ENCODE measurements around the gene FHIT.
"Not testable (repeated sequence)": the region's sequence is repeated elsewhere in the genome, so short reads cannot be mapped to it uniquely, and the experiment has no call there.

The FHIT gene

GRCh38 chr3:61032991-61033390 is 218.3 kb downstream of the FHIT start:
- intact Hi-C loops (cut with DNase I), result no loop called here
- peak in 1 of 42 donors; percentile 9 for DNase-seq

GRCh38 chr3:61031503-61031902 is 219.7 kb downstream of the FHIT start:
- no peak for DNase-seq
- intact Hi-C loops (cut with DNase I), result no loop called here

GRCh38 chr3:61030469-61031035 is 220.7 kb downstream of the FHIT start:
- DNase-seq, result no peak
- intact Hi-C loops (cut with DNase I), result no loop called here

GRCh38 chr3:61029194-61029593 is 222.1 kb downstream of the FHIT start:
- no peak for DNase-seq
- intact Hi-C loops (cut with DNase I), result no loop called here

- intact Hi-C loops (cut with DNase I), result no loop called here
- DNase-seq, result no peak
Measured at GRCh38 chr3:61018807-61019206, 232.4 kb downstream of the FHIT start.

GRCh38 chr3:61017028-61017427 is 234.2 kb downstream of the FHIT start:
- DNase-seq; intact Hi-C loops (cut with DNase I): not testable (repeated sequence)

- no peak for DNase-seq
- intact Hi-C loops (cut with DNase I), result no loop called here
Measured at GRCh38 chr3:61015859-61016258, 235.4 kb downstream of the FHIT start.

GRCh38 chr3:61015408-61015807 is 235.8 kb downstream of the FHIT start:
- DNase-seq, result no peak
- intact Hi-C loops (cut with DNase I), result no loop called here

GRCh38 chr3:61008998-61009380 is 242.3 kb downstream of the FHIT start:
- intact Hi-C loops (cut with DNase I), result no loop called here
- DNase-seq, result peak in 20 of 42 donors; percentile 4 to 61 (median 26)

- intact Hi-C loops (cut with DNase I), result no loop called here
Measured at GRCh38 chr3:61008153-61008997, 242.9 kb downstream of the FHIT start.

GRCh38 chr3:61005591-61005990 is 245.7 kb downstream of the FHIT start:
- intact Hi-C loops (cut with DNase I), result no loop called here
- DNase-seq, result no peak

More at GRCh38 chr3:61008153-61008997, 242.9 kb downstream of the FHIT start:
- DNase-seq, result no peak

GRCh38 chr3:60998858-60999257 is 252.4 kb downstream of the FHIT start:
- intact Hi-C loops (cut with DNase I), result no loop called here

GRCh38 chr3:60992395-60992794 is 258.9 kb downstream of the FHIT start:
- DNase-seq, result peak in 8 of 42 donors; percentile 8 to 34 (median 18)
- intact Hi-C loops (cut with DNase I), result no loop called here

More at GRCh38 chr3:60998858-60999257, 252.4 kb downstream of the FHIT start:
- DNase-seq, result no peak

GRCh38 chr3:60990442-60990730 is 260.9 kb downstream of the FHIT start:
- no peak for DNase-seq
- intact Hi-C loops (cut with DNase I), result no loop called here

- intact Hi-C loops (cut with DNase I), result no loop called here
Measured at GRCh38 chr3:60989626-60990441, 261.4 kb downstream of the FHIT start.

GRCh38 chr3:60987191-60987590 is 264.1 kb downstream of the FHIT start:
- intact Hi-C loops (cut with DNase I); DNase-seq: not testable (repeated sequence)

More at GRCh38 chr3:60989626-60990441, 261.4 kb downstream of the FHIT start:
- DNase-seq, result peak in 37 of 42 donors; percentile 17 to 78 (median 43)

- intact Hi-C loops (cut with DNase I), result no loop called here
Measured at GRCh38 chr3:60986552-60986951, 264.7 kb downstream of the FHIT start.

GRCh38 chr3:60983906-60984305 is 267.3 kb downstream of the FHIT start:
- intact Hi-C loops (cut with DNase I), result no loop called here
- DNase-seq, result no peak

More at GRCh38 chr3:60986552-60986951, 264.7 kb downstream of the FHIT start:
- DNase-seq, result no peak

GRCh38 chr3:60980342-60980692 is 270.9 kb downstream of the FHIT start:
- intact Hi-C loops (cut with DNase I), result no loop called here
- DNase-seq, result peak in 2 of 42 donors; percentile 4 to 27
